Hindlimb muscle (tissue), 1 donor: ENCODE measurements around the gene GALNT1. TPM values are rescaled to one million over a fixed set of nuclear protein-coding genes. Genes with fewer than 3 reads are reported as not detected.
"Not testable (repeated sequence)": the region's sequence is repeated elsewhere in the genome, so short reads cannot be mapped to it uniquely, and the experiment has no call there.

Source experiments
- DNase-seq: peaks from one replicate; pipeline ENCODE4 v3.0.0-alpha.2; 2013
- polyA plus RNA-seq: library from polyadenylated mRNA; unstranded; fragments of 120-200 nt; gene quantifications from one replicate; pipeline ENCODE4 v1.2.1, GENCODE V29; 2013; ENCODE audit not compliant: insufficient read length

Gene GALNT1
- 83.8 TPM for polyA plus RNA-seq

GRCh38 chr18:35581546-35581897 is at the start of gene GALNT1:
Gene GALNT1 (plus strand): TSS chr18:35581740. CDS start chr18:35654663, 72,923 bp downstream.
- DNase-seq = no peak

DNA sequence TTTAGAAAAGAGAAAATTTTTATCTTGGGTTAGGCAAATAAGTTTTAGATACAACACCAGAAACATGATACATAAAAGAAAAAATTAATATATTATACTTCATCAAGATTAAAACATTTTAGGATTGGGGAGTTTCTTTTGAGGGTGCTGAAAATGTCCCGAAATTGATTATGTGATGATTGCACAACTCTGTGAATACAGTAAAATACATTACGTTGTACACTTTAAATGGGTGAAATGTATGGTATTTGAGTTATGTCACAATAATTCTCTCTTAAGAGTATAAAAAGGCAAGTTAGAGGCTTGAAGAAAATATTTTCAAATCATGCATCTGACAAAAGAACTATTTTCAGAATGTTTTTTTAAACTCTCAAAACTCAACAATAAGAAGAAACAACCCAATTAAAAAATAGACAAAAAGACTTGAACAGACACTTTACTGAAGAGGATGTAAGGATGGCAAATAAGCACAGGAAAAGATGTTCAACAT is 47.6 kb upstream of the GALNT1 start:
- DNase-seq = no peak

DNA sequence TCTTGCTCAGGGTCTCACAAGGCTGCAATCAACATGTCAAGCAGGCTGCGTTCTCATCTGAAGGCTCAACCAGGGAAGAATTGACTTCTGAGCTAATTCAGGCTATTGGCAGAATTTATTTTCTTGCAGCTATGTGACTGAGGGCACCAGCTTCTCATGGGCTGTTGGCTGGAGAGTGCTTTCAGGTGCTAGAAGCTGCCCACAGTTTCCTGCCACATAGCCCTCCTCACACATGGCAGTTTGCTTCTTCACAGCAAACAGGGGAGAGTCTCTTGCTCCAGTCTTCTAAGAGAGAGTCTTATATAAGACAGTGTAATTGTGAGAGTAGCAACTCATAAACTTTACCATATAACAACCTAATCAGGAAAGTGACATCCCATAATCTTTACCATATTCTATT is 46.2 kb upstream of the GALNT1 start:
- no peak for DNase-seq

DNA sequence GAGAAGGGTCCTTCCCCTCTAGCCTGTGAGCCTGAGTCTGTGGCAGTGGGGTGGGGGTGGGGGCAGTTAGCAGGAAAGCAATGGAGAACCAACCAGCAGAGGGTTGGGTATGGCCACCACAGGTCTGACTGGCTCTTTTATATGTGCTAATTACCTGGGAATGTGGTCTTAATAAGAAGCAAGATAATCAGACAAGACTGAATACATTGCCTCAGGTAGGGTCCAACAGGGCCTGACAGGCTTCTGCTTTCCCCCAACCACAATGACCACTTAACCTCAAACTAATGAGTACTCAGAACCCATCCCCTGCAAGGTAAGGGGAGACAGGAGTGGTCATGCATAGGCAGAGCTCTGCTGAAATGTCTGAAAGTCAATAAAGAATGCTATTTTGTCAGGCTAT is 39.2 kb upstream of the GALNT1 start:
- DNase-seq = no peak

GRCh38 chr18:35547008-35547605 is 34.4 kb upstream of the GALNT1 start:
- no peak for DNase-seq

DNA sequence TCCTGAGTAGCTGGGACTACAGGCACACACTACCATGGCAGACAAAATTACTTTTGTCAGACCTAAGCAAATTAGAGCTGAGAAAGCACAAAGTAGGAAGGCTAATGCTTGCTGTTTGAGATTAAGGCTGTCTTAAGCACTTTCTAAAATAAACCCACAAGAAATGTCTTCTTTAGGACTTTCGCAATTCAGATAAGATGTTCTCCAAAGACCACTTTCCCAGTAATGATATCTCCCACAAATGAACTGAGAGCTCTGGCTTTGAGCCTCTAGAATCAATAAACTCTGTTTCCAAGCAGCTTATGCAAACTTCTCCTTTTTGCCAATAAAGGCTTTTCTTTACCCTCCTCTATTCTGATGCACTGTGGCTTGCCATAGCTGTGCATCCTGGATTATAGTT is 32.0 kb upstream of the GALNT1 start:
- no peak for DNase-seq

- DNase-seq = no peak
Measured at GRCh38 chr18:35553300-35553699, 28.2 kb upstream of the GALNT1 start.

- DNase-seq = not testable (repeated sequence)
Measured at GRCh38 chr18:35555538-35555937, 26.0 kb upstream of the GALNT1 start.

- no peak for DNase-seq
Measured at GRCh38 chr18:35559867-35560266, 21.7 kb upstream of the GALNT1 start.

GRCh38 chr18:35564795-35565453 is 16.6 kb upstream of the GALNT1 start:
- no peak for DNase-seq

DNA sequence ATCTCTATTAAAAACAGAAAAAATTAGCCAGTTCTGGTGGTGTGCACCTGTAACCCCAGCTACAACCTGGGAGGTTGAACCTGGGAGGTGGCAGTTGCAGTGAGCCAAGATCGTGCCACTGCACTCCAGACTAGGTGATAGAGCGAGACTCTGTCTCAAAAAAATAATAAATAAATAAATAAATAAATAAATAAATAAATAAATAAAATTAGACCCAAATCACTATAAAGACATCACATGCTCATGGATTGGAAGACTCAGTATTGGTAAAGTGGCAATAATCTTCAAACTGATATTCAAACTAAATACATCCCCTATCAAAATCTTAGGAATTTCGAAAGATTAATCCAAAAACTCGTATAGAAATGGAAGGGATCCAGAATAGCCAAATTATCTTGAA is 15.5 kb upstream of the GALNT1 start:
- no peak for DNase-seq

DNA sequence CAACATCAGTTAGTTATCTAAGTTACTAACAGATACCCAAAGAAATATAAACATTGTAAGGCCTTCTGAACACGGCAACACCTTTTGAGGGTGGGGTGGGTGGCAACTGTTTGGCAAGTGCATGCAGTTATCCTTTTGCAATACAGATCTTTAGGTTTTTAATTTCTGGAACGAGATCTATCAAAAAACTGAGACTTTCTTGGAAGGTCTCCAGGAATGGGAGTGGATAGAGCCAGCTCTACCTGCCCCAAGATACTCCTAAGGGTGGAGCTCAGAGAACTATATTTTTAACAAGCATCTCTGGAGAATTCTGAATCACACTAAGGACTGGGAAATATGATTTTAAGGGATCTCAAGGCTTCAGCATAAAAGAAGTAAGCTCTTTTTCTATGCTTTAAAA is 11.4 kb upstream of the GALNT1 start:
- no peak for DNase-seq

- DNase-seq = no peak
Measured at GRCh38 chr18:35571138-35571537, 10.4 kb upstream of the GALNT1 start.

DNA sequence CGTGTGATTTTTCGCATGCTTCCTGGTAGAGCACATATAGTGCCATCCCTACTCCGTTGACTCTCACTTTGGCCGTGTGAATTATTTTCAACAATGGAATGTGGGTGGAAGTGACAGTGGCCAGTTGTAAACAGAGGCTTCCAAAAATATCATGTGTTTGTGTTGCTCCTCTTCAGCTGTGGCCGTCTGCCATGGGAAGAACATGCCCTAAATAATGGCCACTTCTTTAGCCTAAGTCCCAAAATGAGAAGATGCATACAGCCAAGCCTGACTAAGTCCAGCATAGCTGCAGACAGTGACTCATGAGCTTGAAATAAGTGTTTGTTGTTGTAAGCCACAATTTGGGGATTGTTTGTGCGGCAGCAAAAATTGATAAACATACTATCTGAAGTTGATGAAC is 8.9 kb upstream of the GALNT1 start:
- DNase-seq = no peak

GRCh38 chr18:35573531-35573930 is 8.0 kb upstream of the GALNT1 start:
- no peak for DNase-seq

- DNase-seq = not testable (repeated sequence)
Measured at GRCh38 chr18:35576240-35576845, 5.2 kb upstream of the GALNT1 start.

DNA sequence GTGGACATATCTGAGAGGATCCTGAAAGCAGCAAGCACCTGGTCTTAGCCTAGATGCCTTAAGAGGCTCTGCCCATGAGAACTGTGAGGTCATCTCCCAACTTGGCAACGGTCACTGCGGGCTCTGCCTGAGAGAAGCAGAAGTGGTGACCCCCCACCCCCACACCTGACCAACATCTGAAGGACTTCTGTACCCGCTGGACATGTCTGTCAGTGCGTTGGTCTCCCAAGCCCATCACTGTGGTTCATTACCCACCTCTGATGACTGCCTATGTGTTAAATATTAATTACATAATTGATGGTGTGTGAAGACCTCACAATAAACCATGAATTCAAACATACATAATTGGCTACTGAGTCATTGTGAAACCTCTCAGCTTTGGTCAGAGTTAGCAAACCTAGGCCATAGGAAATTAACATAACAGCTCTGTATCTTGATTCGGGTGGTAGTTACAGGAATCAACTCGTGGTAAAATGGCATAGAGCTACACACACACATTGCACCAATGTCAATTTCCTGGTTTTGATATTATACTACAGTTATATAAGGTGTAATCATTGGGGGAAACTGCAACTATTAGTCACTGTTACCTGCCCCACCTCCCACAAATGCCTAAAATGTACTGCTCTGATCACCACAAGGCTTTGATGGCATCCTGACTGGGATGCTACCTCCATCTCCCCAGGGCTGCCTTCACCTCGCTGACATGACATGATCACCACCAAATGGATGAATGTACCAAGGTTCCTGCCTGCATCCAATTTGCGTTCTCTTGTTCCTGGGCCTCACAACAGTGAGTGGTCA is 4.3 kb upstream of the GALNT1 start:
- DNase-seq = no peak

- DNase-seq = no peak
Measured at GRCh38 chr18:35578481-35578880, 3.1 kb upstream of the GALNT1 start.

- DNase-seq = no peak
Measured at GRCh38 chr18:35578936-35579335, 2.6 kb upstream of the GALNT1 start.

DNA sequence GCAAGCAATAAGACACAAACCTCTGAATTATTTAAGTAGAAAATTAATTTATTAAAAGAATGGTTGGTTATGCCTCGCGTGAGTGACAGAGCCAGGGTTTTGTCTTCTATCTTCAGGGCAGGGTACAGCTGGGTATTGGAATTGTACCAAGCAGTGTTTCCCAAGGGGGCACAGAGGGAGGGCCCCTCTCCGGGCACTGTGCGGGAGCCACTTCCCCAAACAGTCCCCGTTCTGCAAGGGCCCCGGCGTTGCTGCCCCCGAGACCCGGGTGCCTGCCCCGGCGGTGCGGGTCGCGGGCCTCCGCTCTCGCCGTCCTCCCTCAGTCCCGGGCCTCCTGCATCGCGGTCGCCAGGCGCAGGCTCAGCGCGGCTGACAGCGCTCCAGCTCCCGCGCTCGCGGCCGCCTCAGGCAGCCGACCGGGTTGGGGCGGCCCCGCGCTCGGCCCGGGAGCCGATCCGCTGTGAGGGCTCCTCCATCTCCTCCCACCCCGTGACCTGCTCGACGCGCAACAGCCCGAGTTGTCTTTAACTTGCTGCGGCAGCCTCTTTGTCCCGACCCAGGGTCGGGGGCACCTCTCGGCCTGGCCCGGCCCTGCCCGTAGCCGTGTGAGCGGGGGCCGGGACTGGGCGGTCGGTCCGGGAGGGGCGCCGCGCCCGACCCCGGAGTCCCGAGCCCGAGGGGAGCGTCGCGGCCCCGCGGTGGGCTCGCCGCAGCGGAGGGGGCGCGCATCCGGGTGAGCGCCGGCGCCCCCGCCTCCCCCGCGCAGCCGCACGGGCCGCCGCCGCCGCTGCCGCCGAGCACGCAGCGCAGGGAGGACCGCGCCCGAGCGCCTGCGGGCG is 620 bp upstream of the GALNT1 start:
- peak; percentile 75 for DNase-seq

GRCh38 chr18:35581898-35582641 is 530 bp downstream of the GALNT1 start:
- peak; percentile 23 for DNase-seq
